Putamen (tissue), 1 donor: ENCODE results near the gene CXCL3.

ENCODE experiments used
- DNase-seq: peaks from one replicate; pipeline ENCODE4 v3.0.0-alpha.2; 2016; ENCODE audit warnings: low spot score

CXCL3 gene

DNA sequence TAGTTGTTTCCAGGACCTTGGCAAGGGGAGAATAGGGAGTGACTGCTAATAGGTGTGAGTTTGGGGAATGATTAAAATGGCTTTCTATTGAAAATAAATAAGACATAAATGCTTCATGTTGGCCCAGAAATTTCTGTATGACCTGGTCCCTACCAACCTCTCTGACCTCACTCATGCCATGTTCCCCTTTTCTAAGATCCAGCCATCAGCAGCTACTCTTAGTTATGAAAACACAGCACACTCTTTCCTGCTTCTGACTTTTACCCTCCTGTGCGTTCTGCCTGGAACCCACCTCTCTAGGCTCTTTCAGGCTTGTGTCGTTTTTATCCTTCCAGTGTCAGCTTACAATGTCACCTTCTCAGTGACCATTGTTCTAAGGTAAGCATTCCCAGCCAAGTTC lies 25.2 kb downstream of the CXCL3 start:
- DNase-seq: no peak

DNA sequence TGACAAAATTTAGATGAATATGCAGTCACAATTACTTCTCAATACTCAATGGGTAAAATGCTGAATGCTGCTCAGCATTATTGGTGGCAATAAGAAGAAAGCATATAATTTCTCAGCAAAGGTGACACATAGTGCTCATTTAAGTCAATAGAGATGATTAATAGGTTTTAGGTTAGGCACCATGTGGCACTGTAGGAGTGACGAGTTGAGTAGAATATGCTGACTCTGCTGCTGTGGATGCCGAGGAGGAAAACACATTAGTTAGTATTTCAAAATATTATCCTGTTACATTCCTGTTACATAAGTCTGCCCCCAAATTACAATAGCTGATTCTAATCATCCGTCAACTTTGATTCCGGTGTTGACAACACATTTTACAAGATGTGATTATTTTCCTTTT lies 26.4 kb downstream of the CXCL3 start:
- no peak for DNase-seq

DNA sequence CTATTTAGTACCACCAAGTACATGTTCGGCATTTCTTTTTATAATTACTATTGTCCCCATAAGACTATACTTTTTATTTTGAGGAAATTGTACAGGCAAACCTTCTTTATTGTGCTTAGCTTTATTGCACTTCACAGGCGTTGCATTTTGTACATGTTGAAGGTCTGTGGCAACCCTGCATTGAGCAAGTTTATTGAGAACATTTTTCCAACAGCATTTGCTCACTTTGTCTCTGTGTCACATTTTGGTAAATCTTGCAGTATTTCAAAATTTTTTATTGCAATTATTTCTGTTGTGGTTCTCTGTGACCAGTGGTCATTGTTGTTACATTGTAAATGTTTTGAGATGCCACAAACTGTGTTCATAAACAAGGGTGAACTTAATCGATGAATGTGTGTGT lies 29.2 kb downstream of the CXCL3 start:
- DNase-seq: no peak

DNA sequence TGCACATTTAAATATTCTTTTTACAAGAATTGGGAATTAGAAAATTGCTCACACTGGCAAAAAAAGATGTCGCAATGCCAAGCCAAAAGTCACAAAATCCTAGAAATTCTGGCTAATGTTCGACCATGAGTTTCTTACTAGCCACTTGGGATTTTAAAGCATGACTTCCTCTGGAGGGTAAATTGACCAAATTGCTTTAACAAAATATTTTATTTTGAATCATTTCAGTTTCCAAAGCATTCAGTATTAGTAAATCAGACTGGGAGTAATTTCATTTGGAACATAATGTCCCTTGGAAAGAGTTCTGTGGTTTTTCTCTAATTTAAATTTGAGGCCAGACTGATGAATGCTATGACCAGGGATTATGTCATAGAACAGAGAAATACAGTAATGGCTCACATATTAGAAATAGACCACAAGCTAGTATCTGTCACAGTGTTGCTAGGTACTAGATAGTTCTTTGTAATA lies 32.4 kb downstream of the CXCL3 start:
- DNase-seq: no peak

DNA sequence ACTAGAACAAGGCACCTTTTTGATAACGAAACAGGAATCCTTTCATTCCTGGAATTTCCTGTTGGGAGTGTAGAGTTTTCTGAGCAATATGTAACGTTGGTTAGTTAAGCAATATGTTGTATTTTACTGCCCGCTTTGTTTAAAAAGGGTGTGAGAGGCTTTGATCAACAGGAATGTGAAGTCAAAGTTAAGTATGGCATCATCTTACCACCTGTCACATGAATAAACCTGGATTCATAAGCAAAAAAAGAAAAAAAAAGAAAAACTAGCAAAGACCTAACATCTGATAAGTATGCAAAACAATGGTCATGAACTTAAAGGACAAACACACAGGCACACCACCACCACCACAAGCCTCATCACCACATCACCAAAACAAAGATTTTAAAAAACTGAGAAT lies 33.0 kb downstream of the CXCL3 start:
- DNase-seq: no peak

DNA sequence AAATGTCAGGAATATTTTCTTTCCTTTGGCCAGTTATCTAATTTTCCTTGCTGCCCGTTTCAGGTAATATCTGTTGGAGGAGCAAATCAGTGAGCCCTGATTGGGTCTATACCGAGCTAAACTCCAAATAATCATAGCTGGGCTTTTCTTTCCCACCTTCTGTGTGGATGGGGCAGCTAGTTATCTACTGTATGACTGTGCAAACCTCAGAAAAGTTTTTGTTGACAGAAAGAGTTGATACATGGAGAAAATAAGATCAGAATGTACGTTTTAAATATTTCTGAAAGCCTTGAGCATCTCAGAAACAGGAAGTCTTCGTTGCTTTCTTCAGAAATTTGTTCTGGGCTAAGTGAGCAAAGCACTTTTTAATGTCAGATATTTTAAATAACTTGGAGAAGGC lies 33.8 kb downstream of the CXCL3 start:
- no peak for DNase-seq

DNA sequence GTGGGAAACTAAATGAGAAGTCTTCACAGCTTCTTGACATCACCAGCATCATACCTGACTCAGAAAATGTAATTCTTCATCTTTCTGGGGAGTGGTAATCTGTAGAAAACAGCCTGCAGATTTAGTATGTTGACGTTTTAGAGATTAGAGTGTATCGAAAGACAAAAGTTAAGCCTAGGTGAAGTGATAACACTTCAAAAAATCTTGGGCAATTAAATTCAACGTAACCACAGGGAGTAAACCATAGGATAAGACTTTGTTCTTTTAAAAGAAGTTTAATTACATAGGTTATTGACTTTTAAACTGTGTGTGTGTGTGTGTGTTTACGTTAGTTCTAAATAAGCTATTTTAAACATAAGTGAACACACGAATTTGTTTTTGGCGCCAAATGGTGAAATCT lies 38.2 kb downstream of the CXCL3 start:
- no peak for DNase-seq

DNA sequence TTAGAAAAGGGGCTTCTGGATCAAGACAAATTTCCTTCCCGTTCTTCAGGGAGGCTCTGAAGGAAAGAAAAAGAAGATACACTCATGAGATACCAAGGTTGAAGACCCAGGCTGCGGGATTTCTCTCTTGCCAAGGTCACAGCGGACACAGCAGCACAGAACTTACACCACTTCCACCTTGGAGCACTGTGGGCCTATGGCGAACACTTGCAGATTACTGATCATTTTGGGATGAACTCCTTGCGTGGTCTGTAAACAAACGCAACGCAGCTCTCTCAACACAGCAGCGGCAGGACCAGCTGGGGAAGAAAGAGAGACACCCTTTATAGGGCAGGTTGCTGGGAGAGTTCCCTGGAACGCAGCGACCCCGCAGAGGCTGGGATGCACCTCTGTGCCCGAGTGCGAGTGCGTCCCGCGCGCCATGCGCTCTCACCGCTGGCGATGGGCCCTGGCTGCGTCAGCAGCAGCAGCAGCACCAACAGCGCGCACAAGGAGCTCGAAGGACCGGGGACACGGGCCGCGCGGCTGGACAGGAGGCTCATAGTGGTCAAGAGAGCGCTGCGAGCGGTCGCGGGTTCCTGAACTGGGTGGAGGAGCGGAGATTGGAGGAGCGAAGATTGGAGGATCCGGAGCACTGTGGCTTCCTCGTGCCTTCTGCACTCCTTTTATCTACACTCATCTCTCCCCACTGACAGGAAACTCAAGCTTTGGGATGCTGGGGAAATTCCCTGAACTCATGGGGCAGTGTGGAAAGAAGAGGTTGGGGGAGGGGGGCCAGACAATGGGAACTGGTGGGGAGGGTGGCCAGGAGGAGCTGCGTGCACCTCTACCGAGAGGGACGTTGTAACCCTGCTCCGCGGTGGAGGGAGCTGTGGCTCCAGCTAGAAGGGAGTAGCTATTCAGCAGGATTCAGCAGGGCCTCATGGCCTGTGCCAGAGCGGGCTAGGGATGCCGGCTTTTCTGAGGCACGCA lies 40.2 kb downstream of the CXCL3 start, which contains the start of gene CXCL5:
Gene CXCL5 (minus strand): TSS at position 638 of the 972 bp plus-strand sequence. CDS start 96 bp downstream, at position 542.
- no peak for DNase-seq

DNA sequence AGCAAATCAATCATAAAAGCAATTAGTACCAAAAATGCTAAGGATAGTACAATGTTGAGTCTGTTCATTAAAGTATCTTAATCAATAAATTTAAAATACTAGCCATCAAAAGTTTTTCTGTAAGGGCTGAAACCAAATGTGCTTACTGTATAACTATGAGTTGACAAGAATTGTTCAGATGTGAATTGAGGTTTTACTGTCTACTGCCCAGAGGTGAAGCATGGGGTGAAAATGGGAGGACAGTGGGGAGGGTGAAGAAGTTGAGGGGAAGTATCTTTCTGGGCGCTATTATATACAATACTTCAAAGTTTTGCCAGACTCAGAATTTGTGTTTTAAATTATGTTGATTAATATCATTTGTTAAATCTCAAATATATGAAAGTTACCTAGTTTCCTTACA lies 46.4 kb downstream of the CXCL3 start:
- no peak for DNase-seq

DNA sequence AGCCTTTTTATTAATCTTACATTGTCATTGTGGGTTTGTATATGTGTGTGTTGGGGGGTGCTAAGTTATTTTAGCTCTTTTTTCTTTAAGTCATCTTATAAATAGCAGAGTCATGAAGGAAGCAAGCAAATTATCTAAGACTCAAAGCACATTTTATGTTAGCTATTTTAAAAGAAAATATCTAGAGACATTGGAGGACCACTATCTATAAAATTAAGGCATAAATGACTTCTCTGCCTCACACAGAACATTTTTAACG lies 46.8 kb downstream of the CXCL3 start:
- DNase-seq: no peak

DNA sequence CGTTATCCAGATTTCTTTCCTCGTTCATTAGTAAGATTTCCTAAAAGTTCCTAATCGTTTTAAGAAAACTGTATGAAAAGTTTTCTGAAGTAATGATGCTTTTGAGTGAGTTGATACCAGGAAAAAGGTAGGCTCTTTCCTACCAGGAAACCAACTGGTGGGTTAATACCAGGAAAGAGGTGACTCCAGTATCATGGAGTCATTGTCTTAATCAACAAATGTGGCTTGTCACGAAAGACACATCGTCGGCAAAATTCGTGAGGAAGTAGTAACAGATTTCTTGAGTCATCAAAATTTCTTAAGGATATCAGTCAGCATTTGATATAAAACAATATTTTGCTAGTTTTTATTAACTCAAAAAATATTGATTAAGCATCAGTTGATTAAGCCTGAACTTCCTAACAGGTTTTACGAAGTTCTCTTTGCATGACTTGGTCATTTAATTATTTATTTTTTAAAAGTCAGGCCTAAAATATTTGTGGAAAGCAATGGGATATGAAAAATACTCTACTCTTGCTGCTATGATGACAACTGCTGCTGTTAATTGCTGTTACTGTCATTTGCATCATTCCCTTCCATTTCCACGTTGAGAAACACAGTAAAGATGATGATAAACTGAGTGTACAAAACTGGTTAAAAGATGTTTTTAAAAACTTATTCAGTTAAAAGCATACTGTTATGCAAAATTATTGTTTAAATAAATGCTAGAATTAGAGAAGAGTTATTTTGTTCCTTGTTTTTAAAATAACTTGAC lies 47.3 kb downstream of the CXCL3 start:
- no peak for DNase-seq

DNA sequence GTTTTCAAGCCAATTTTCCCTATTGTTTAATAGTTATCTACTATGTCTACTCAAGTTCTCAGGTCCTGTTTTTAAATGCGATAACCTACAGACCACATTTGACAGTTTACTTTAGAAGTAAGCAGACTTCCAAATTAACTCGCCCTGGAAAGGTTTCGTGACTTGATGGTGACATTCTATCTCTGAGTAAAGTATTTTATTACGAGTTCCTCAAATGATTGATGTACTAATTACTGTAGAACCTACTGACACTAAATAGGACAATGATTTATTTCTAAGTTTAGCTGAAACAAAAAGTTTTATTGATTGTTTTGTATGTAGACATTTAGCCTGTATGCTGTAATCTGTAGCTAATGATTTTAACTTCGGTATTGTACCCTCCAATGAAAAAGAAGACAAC lies 48.6 kb downstream of the CXCL3 start:
- no peak for DNase-seq

DNA sequence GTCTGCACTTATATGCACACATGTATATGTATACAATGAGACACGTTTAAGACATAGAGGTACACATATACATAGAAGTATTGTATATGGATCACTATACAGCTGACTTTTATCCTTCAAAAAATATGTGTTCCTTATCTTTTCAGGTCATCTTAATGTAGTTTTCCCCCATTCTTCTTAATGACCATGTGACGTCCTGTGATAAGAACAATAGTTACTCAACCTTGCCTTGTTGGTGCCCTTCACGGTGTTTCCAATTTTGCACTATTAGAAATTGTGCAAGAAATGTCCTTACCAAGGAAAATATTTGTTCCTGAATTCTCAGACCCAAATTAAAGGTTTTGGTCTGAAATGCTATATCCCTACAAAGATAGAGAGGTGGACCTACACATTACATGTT lies 49.5 kb downstream of the CXCL3 start:
- no peak for DNase-seq

DNA sequence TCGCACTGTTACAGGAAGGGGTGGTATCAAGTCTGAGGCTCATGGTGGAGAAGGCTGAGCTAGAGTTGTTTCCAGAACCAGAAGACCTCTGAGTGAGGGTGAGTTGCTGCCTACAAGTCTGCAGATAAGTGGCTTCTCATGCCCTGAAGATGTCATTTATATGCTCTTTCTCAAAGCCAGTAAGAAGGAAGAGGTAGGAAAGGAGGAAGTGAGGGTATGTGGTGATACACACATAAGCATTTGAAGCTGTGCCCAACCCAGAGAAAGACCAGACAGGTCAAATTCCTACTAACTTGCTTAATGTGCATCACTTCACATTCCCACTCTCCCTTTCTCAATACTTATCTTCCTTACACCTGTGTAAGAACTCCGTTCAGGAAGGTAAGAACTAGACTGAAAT lies 50.4 kb downstream of the CXCL3 start, which contains the start of gene PPBP:
Gene PPBP (minus strand): TSS at position 130 of the 400 bp plus-strand sequence. CDS start 87 bp downstream, at position 43.
- no peak for DNase-seq
